Activated T-helper 17 cell treated with anti-CD3 and anti-CD28 coated beads, Interleukin-2, amount 50 U/mL, for 72 hours (primary cell): Measurements from ENCODE around the gene RPTN. TPM values are rescaled to one million over a fixed set of nuclear protein-coding genes. Genes with fewer than 3 reads are reported as not detected.

Experiments used
- ATAC-seq: fragments of 150-1000 bp; cut with Tn5 transposase; replicated peaks from 2 replicates; pipeline ENCODE4 v1.10.0; 2021; ENCODE audit warnings: mild to moderate bottlenecking, moderate library complexity
- H3K27ac Mint-ChIP-seq: one replicate; pipeline ENCODE4 v1.8.0; 2022; ENCODE audit warnings: mixed read lengths
- H3K27me3 Mint-ChIP-seq: one replicate; pipeline ENCODE4 v1.8.0; 2022; ENCODE audit warnings: mixed read lengths
- H3K36me3 Mint-ChIP-seq: one replicate; pipeline ENCODE4 v1.8.0; 2022; ENCODE audit warnings: low read depth, mild to moderate bottlenecking, mixed read lengths
- H3K4me1 Mint-ChIP-seq: one replicate; pipeline ENCODE4 v1.8.0; 2022; ENCODE audit warnings: mixed read lengths
- H3K4me3 Mint-ChIP-seq: one replicate; pipeline ENCODE4 v1.8.0; 2022; ENCODE audit warnings: mild to moderate bottlenecking, mixed read lengths
- H3K9me3 Mint-ChIP-seq: one replicate; pipeline ENCODE4 v1.8.0; 2022; ENCODE audit warnings: mixed read lengths
- total RNA-seq, 2 donors: library from RNA; stranded (reverse); gene quantifications; one replicate each; pipeline ENCODE4 v1.2.3, GENCODE V29; 2022

The RPTN gene, protein sequence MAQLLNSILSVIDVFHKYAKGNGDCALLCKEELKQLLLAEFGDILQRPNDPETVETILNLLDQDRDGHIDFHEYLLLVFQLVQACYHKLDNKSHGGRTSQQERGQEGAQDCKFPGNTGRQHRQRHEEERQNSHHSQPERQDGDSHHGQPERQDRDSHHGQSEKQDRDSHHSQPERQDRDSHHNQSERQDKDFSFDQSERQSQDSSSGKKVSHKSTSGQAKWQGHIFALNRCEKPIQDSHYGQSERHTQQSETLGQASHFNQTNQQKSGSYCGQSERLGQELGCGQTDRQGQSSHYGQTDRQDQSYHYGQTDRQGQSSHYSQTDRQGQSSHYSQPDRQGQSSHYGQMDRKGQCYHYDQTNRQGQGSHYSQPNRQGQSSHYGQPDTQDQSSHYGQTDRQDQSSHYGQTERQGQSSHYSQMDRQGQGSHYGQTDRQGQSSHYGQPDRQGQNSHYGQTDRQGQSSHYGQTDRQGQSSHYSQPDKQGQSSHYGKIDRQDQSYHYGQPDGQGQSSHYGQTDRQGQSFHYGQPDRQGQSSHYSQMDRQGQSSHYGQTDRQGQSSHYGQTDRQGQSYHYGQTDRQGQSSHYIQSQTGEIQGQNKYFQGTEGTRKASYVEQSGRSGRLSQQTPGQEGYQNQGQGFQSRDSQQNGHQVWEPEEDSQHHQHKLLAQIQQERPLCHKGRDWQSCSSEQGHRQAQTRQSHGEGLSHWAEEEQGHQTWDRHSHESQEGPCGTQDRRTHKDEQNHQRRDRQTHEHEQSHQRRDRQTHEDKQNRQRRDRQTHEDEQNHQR
- total RNA-seq: not detected

DNA sequence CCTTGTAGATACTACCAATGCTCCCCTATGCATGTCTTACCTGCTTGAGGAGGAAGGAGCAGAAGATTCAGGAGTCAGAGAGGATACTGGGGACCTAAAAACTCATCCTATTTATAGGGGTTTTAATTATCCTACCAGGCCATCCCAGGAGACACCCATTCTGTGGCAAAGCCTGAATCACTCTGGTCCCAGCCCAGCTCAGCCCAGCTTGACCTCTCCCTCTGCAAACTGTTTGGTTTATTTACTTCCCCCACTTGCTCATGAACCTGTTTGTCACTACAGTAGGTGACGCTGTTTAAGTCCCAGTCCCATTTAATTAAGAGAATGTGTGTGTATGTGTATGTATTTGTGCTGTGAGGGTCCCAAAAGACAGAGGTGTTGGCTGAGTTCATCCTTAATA lies at the start of gene RPTN:
RPTN (minus strand) TSS at position 85 of the 400 bp plus-strand sequence. CDS start 1,339 bp downstream, outside the sequence.
- peaks cover 2% of the 10 kb centered on the region for H3K27me3 Mint-ChIP-seq
- no peaks in the 10 kb centered on the region for H3K9me3 Mint-ChIP-seq
- no peak within 1 kb of the TSS for H3K4me3 Mint-ChIP-seq
- H3K27ac Mint-ChIP-seq: no peak within 1 kb of the TSS
- H3K36me3 Mint-ChIP-seq: no peaks in the 10 kb centered on the region
- ATAC-seq: no peak
- H3K4me1 Mint-ChIP-seq: peaks cover 9% of the 10 kb centered on the region

DNA sequence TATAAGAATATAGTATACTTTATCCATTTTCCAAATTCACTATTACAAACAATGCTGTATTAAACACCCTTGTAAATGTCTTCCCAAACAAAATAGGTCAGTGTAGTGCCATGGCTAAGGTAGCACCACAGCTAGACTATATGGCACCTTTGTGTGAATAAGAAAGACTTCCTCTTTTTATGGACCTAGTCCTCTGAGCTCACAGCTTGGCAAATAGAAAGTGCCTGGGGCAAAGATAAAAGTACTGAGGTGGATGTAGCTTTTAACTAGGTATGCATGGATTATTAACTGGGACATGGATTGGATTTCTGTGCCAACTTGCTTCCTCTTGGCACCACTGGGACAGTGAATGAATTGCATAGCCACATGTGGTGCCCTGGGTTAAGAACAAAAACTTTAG lies 40.0 kb upstream of the RPTN start:
- Mint-ChIP-seq H3K36me3 (no peaks in the 10 kb centered on the region), H3K4me3 (no peak overlapping the region), H3K4me1 (no peaks in the 10 kb centered on the region), H3K27ac (no peak overlapping the region), H3K9me3 (no peaks in the 10 kb centered on the region), H3K27me3 (peaks cover 23% of the 10 kb centered on the region)
- ATAC-seq: no peak

DNA sequence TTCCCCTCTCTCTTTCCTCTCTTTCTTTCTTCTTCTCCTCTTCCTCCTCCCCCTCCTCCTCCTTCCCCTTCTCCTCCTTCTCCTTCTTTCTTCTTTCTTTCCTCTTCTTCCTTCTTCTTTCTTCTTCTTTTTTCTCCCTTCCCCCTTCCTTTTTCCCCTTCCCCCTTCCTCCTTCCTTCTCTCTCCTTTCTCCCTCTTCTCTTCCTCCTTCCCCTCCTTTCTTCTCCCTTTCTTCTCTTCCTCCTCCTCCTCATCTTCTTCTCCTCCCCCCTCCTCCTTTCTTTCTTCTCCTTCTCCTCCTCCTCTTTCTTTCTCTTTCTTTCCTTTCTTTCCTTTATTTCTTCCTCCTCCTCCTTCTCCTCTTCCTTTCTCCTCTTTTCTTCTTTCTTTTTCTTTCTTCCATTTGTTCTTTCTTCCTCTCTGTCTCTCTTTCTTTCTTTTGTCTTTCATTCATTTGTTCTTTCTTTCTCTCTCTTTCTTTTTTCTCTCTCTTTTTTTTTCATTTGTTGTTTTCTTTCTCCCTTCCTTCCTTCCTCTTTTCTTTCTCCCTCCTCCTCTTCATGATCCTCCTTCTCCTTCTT lies 38.4 kb upstream of the RPTN start:
- no peak for ATAC-seq
- Mint-ChIP-seq H3K4me3 (no peak overlapping the region), H3K36me3 (no peaks in the 10 kb centered on the region), H3K9me3 (no peaks in the 10 kb centered on the region), H3K27ac (no peak overlapping the region), H3K27me3 (peaks cover 23% of the 10 kb centered on the region), H3K4me1 (no peaks in the 10 kb centered on the region)

DNA sequence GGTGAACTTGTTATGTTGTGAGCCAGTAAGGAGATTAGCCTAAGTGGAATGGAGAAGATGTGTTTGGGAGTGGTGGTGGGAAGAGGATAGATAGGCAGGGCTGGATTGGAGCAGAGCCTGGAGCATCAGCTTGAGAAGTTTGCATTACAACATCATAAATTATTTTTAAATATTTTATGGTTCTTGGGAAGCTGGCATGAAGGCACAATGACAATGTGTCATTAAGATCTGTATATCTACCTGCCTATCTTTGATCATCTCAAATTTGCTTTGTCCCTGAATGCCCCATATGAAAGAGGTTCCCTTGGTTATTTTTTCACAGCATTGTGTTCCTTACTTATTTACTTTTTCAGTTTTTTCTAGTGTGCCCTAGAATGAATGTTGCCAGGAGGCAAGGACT lies 32.7 kb upstream of the RPTN start:
- no peak for ATAC-seq
- Mint-ChIP-seq H3K9me3 (no peaks in the 10 kb centered on the region), H3K4me3 (no peak overlapping the region), H3K4me1 (no peaks in the 10 kb centered on the region), H3K36me3 (no peaks in the 10 kb centered on the region), H3K27me3 (no peaks in the 10 kb centered on the region), H3K27ac (no peak overlapping the region)

DNA sequence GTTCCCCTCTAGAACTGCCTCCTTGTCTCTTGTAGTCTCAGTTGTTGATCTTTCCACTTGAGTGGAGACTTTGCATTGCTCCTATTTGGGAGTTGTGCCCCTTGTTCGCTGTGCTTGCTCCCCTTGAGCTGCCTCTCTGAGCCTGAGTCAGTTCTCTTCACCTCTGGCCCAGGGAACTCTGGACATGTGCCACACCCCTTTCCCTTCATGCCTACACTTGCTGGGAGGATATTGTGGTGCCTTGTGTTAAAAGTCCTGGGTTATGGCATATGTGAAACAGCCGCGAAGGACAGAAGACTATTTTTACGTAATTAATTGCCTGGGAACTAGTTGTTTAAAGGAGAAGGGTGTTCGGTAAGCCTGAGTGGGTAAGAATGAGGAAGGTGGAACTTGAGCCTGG lies 32.2 kb upstream of the RPTN start:
- H3K27me3 Mint-ChIP-seq: no peaks in the 10 kb centered on the region
- H3K9me3 Mint-ChIP-seq: no peaks in the 10 kb centered on the region
- no peak overlapping the region for H3K4me3 Mint-ChIP-seq
- H3K36me3 Mint-ChIP-seq: no peaks in the 10 kb centered on the region
- no peaks in the 10 kb centered on the region for H3K4me1 Mint-ChIP-seq
- ATAC-seq: no peak
- no peak overlapping the region for H3K27ac Mint-ChIP-seq

DNA sequence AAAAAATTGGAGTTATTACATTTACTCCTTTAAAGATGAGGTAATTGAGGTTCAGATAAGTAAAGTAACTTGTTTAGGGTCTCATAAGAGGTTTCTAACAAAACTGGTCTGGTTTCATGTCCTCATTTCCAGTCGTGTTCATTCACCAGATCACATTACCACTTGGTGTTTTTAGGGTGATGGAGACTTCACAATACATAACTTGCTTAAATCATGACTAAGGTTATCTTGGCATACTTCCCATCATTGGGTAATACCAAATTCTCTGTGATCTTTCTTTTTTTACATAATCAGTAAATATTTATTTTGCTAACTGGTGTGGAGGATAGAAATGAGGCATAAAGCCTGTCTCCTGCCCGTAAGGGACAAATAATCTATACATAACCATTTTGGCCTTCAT lies 31.6 kb upstream of the RPTN start:
- Mint-ChIP-seq H3K27ac (no peak overlapping the region), H3K36me3 (no peaks in the 10 kb centered on the region), H3K4me3 (no peak overlapping the region), H3K27me3 (peaks cover under 1% of the 10 kb centered on the region), H3K9me3 (no peaks in the 10 kb centered on the region), H3K4me1 (peaks cover under 1% of the 10 kb centered on the region)
- no peak for ATAC-seq

DNA sequence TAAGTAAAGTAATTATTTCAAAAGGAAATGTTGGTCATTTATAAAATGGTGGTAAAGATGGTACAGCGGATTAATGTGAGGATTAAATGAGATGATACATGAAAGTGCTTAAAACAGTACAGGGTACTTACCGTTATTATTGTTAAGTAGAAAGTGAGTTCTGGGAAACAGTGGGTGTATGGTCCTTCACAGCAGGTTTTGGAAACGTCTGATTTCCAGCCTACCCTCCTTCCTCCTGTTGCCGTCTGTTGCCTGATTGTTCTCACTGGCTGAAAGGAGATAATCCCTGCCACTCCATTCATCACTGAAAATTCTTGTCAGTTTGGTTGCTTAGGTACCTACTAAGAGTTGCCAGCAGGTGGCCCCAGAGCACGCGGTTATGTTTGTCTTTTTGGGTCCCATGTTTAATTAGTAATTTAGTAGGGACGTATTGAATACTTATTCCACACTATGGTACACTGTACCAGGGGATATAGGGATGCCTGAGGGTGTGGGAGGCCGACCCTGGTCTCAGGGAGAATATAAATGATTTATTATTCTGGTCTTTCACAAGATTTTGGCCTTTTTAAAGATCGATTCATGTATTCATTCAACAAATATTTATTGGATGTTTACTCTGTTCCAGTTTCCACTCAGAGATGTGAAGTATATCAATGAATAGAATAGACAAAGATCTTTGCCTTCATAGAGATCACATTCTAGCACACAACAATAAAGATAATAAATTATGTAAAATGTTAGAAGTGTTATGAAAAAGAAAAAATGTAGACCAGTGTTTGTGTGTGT lies 30.8 kb upstream of the RPTN start:
- Mint-ChIP-seq H3K9me3 (no peaks in the 10 kb centered on the region), H3K36me3 (no peaks in the 10 kb centered on the region), H3K4me3 (peak overlapping the region; percentile 84), H3K27ac (peak overlapping the region; percentile 54), H3K4me1 (peaks cover 5% of the 10 kb centered on the region), H3K27me3 (peaks cover 3% of the 10 kb centered on the region)
- ATAC-seq: peak; percentile 58

DNA sequence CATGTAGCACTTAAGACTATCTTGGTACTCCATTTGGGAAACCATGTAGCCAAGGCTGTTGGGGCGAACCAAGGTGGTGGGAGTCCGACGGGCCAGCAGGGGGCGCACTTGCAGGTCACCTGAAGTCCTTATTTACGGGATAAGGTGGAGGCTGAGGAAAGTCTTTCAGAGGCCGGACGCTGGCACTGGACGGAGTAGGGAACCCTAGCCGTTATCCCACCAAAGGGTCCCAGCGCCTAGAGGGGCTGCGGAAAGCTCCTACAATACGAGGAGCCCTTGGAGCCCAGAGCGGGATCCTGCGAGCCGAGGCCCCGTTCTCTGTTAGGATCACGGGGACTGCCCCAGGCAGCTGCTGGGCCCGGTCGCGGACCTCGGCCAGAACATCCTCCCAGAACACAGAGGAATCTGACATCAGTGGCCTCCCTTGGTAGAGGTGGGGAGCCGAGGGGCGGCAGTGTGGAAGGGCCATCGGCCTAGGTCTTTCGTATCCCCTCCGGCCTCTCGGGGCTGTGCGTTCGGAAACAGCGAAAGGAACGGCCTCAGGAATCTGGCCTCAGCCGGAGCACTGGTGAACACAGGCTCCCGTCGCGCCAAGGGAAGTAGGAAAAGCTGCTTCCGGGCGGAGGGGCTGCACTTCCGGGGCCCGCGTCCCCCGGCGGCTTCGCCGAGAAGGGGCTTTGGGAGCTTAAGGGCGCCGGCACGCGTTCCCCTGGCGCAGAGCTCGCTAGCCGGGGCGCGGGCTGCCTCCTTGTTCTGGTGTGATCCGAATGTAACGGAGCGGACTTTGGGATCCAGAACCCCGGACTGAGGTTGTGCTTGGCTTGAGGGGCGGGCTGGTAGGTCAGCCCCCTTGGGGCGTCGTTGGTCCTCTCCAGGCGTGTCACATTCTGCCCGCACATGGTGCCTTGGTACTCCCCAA lies 29.9 kb upstream of the RPTN start:
- Mint-ChIP-seq H3K4me1 (peaks cover 5% of the 10 kb centered on the region), H3K27me3 (peaks cover 8% of the 10 kb centered on the region), H3K4me3 (peak overlapping the region; percentile 84), H3K9me3 (no peaks in the 10 kb centered on the region), H3K36me3 (no peaks in the 10 kb centered on the region), H3K27ac (peak overlapping the region; percentile 54)
- peak; percentile 84 for ATAC-seq

DNA sequence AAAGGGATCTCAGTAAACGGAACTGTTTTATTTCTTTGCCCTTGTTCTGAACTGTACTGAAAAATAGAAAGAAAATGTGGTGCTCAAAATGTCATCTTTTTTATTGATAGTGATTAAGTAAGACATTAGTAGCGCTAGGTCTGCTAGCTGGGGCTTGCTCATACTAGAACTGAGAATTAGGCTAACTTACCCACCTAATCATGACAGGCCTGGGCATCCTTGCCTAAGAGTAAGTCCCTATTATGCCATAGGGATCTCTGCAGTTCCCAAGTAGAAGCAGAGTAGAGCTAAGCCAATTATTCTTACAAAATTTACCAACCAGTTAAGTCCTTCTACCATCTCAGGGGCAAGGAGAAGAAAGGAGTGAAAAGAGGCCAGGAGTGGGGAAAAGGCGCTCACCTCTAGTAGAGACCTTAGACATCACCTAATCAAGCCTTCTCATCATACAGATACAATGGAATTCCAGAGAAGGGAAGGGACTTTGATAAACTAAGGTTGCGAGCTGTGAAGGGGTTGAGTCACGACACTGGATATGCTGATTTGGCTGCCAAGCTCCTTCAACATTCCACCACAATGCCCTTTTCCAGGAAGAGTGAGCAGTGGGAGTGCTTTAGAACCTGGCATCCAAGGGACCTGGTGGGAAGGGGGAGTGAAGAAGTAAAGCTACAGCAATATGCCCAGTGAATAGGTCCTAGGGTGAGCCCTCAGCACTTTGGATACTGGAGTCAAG lies 27.7 kb upstream of the RPTN start:
- Mint-ChIP-seq H3K27ac (no peak overlapping the region), H3K9me3 (no peaks in the 10 kb centered on the region), H3K36me3 (no peaks in the 10 kb centered on the region), H3K4me3 (no peak overlapping the region), H3K27me3 (peaks cover 8% of the 10 kb centered on the region), H3K4me1 (peaks cover 5% of the 10 kb centered on the region)
- no peak for ATAC-seq

DNA sequence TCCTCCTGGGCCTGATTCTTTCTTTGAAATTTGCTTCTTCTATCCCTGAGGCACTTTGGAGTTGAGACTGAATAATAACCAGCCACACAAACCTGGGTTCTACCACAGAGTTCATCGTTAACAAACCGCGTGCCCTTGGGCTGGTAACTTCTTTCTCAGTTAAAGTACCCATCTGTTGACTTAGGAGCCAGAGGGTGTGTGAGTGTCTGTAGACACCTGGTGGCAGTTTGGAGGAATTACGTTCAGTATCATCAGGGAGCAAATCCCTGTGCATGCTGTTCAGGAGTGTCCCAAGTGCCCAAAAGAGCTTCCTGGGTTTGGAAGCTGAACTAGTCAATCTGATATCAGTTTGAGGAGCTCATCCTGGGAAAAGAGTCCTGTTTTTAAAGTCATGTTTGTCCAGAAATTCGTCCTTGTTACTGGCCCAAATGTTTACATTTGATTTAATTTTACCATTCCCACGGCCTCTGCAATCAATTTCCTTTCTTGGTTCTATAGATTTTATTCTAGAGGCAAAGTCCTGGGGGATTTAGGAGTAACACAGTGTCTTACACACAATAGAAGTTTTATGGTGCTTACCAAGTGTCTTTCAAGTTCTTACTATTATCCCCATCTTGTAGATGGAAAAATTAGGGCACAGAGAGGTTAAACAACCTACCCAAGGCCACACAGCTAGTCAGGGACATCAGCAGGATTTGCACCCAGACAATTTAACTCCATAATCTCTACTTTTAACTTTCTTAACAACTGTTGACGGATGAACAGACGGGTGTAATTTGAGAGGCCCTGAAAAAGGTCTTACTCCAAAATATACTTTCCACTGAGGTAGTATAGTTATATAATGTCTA lies 26.7 kb upstream of the RPTN start:
- H3K27ac Mint-ChIP-seq: no peak overlapping the region
- H3K9me3 Mint-ChIP-seq: no peaks in the 10 kb centered on the region

DNA sequence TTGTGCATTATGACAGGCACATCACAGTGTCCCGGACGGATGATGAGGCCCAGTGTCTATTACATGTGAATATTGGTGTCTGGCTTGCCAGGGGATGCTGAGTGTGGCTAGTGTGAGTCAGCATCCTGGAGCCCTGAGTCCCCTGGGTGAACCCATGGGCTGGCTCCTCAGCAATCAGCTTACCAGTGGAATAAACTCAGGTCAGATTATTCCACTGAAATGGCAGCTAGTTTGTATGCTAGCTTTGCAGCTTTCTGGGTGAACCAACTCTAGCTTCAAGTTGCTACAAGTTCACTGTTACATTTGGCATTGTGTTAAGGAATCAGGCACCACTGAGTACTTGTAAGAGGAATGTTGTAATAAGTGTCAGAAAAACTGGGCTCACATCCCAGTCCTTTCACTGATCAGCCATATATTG lies 23.9 kb upstream of the RPTN start:
- no peak overlapping the region for H3K4me3 Mint-ChIP-seq

More for the DNA sequence above, 26.7 kb upstream of the RPTN start:
- H3K36me3 Mint-ChIP-seq: no peaks in the 10 kb centered on the region
- peak; percentile 46 for ATAC-seq
- H3K4me1 Mint-ChIP-seq: peaks cover 5% of the 10 kb centered on the region
- peaks cover 8% of the 10 kb centered on the region for H3K27me3 Mint-ChIP-seq
- no peak overlapping the region for H3K4me3 Mint-ChIP-seq

DNA sequence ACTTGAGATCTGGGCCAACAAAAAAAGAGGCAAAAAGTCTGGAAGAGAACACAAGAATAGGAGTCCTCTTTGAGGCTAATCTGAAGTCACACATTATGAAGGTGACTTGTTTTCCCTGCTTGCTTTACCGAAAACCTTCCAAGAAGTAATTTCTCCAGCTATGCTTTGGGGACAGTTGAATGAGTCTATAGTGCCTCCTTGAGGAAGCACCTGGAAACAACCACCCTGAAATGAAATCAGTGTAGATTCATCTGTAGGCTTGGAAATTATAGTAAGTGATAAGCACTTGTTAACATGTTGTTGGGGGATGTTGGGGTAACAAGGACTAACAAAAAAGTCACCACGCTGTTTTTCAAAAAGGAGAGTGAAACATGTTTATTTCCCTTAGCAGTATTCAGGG lies 23.4 kb upstream of the RPTN start:
- Mint-ChIP-seq H3K27ac (no peak overlapping the region), H3K4me3 (no peak overlapping the region)
- ATAC-seq: peak; percentile 58

More for the DNA sequence above, 23.9 kb upstream of the RPTN start:
- no peaks in the 10 kb centered on the region for H3K36me3 Mint-ChIP-seq
- no peak overlapping the region for H3K27ac Mint-ChIP-seq
- H3K4me1 Mint-ChIP-seq: peaks cover 5% of the 10 kb centered on the region
- H3K9me3 Mint-ChIP-seq: no peaks in the 10 kb centered on the region
- peaks cover 8% of the 10 kb centered on the region for H3K27me3 Mint-ChIP-seq
- ATAC-seq: peak; percentile 83

More for the DNA sequence above, 23.4 kb upstream of the RPTN start:
- Mint-ChIP-seq H3K27me3 (peaks cover 8% of the 10 kb centered on the region), H3K36me3 (no peaks in the 10 kb centered on the region), H3K4me1 (peaks cover 5% of the 10 kb centered on the region), H3K9me3 (no peaks in the 10 kb centered on the region)
